Nephron (organoid): Measurements from ENCODE around the gene CCDC174.

ENCODE experiments used
- H3K27ac Mint-ChIP-seq, 3 experiments: 2 replicates each; pipeline ENCODE4 v1.8.0; 2020; ENCODE audit warnings: mixed read lengths in 3 of 3, mild to moderate bottlenecking in 2 of 3, moderate library complexity in 1 of 3
- H3K27me3 Mint-ChIP-seq: 2 replicates; pipeline ENCODE4 v1.8.0; 2021; ENCODE audit warnings: low read depth, mild to moderate bottlenecking, moderate library complexity, mixed read lengths
- H3K36me3 Mint-ChIP-seq: 2 replicates; pipeline ENCODE4 v1.8.0; 2020; ENCODE audit warnings: low read depth, mixed read lengths
- H3K4me1 Mint-ChIP-seq: 2 replicates; pipeline ENCODE4 v1.8.0; 2020; ENCODE audit warnings: mixed read lengths
- H3K4me3 Mint-ChIP-seq, 3 experiments: 2 replicates each; pipeline ENCODE4 v1.8.0; 2020; ENCODE audit warnings: mild to moderate bottlenecking in 3 of 3, mixed read lengths in 3 of 3, moderate library complexity in 2 of 3
- H3K9me3 Mint-ChIP-seq: 2 replicates; pipeline ENCODE4 v1.8.0; 2020; ENCODE audit warnings: mixed read lengths
- TF ChIP-seq, protein P1 (sequence below), 3 experiments: fragments of 200-600 bp; sonication (generic); IDR thresholded peaks; one replicate each; pipeline ENCODE4 v1.5.0; 2021; ENCODE audit warnings: antibody characterized with exemption in 3 of 3; ENCODE audit not compliant: unreplicated experiment in 3 of 3

The CCDC174 gene

GRCh38 chr3:14689247-14689980 is 37.9 kb downstream of the CCDC174 start:
- peaks cover 8% of the 10 kb centered on the region for H3K4me1 Mint-ChIP-seq
- peaks cover 14% of the 10 kb centered on the region for H3K9me3 Mint-ChIP-seq
- no peaks in the 10 kb centered on the region for H3K36me3 Mint-ChIP-seq
- TF ChIP-seq, protein P1, sequence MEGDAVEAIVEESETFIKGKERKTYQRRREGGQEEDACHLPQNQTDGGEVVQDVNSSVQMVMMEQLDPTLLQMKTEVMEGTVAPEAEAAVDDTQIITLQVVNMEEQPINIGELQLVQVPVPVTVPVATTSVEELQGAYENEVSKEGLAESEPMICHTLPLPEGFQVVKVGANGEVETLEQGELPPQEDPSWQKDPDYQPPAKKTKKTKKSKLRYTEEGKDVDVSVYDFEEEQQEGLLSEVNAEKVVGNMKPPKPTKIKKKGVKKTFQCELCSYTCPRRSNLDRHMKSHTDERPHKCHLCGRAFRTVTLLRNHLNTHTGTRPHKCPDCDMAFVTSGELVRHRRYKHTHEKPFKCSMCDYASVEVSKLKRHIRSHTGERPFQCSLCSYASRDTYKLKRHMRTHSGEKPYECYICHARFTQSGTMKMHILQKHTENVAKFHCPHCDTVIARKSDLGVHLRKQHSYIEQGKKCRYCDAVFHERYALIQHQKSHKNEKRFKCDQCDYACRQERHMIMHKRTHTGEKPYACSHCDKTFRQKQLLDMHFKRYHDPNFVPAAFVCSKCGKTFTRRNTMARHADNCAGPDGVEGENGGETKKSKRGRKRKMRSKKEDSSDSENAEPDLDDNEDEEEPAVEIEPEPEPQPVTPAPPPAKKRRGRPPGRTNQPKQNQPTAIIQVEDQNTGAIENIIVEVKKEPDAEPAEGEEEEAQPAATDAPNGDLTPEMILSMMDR (IDR thresholded peaks at IDR 0.05; ENCODE audit: unreplicated experiment in 3 of 3), result no peak
- H3K27ac Mint-ChIP-seq, result no peak overlapping the region
- no peak overlapping the region for H3K4me3 Mint-ChIP-seq
- H3K27me3 Mint-ChIP-seq, result peaks cover 3% of the 10 kb centered on the region

GRCh38 chr3:14691239-14691638 is 39.7 kb downstream of the CCDC174 start:
- H3K9me3 Mint-ChIP-seq, result peaks cover 17% of the 10 kb centered on the region
- no peaks in the 10 kb centered on the region for H3K36me3 Mint-ChIP-seq
- TF ChIP-seq, protein P1 (IDR thresholded peaks at IDR 0.05; ENCODE audit: unreplicated experiment in 3 of 3), result no peak
- H3K4me1 Mint-ChIP-seq, result no peaks in the 10 kb centered on the region
- no peak overlapping the region for H3K27ac Mint-ChIP-seq
- H3K4me3 Mint-ChIP-seq, result no peak overlapping the region
- H3K27me3 Mint-ChIP-seq, result peaks cover 7% of the 10 kb centered on the region

GRCh38 chr3:14691719-14692118 is 40.2 kb downstream of the CCDC174 start:
- H3K27ac Mint-ChIP-seq, result no peak overlapping the region
- H3K27me3 Mint-ChIP-seq, result peaks cover 7% of the 10 kb centered on the region
- no peaks in the 10 kb centered on the region for H3K4me1 Mint-ChIP-seq
- TF ChIP-seq, protein P1 (IDR thresholded peaks at IDR 0.05; ENCODE audit: unreplicated experiment in 3 of 3), result no peak
- peaks cover 17% of the 10 kb centered on the region for H3K9me3 Mint-ChIP-seq
- H3K4me3 Mint-ChIP-seq, result no peak overlapping the region
- H3K36me3 Mint-ChIP-seq, result no peaks in the 10 kb centered on the region

DNA sequence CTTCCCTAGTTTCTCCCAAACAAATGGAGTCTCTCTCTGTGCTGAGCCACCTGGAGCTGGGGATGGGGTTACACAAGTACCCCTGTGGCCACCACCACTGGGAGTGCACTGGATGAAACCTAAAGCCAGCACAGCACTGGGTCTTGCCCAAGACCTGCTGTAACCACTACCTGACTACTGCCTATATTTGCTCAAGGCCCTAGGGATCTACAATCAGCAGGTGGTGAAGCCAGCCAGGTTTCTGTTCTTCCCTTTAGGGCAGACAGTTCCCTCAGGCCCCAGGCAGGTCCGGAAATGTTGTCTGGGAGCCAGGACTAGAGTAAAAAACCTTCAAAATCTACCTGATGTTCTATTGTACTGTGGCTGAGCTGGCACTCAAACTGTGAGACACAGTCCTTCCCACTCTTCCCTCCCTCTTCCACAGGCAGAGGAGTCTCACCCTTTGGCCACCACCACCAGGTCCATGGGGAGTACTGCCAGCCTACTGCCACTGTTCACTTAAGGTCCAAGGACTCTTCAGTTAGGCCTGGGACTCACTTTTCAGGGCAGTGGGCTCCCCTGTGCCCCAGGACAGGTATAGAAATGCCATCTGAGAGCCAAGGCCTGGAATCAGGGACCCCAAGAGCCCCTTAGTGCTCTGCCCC is 47.2 kb downstream of the CCDC174 start:
- Mint-ChIP-seq H3K4me1 (peaks cover 7% of the 10 kb centered on the region), H3K27me3 (peaks cover 8% of the 10 kb centered on the region), H3K9me3 (peaks cover 12% of the 10 kb centered on the region), H3K36me3 (no peaks in the 10 kb centered on the region), H3K27ac (no peak overlapping the region), H3K4me3 (no peak overlapping the region)
- TF ChIP-seq, protein P1 (IDR thresholded peaks at IDR 0.05; ENCODE audit: unreplicated experiment in 3 of 3), result no peak

DNA sequence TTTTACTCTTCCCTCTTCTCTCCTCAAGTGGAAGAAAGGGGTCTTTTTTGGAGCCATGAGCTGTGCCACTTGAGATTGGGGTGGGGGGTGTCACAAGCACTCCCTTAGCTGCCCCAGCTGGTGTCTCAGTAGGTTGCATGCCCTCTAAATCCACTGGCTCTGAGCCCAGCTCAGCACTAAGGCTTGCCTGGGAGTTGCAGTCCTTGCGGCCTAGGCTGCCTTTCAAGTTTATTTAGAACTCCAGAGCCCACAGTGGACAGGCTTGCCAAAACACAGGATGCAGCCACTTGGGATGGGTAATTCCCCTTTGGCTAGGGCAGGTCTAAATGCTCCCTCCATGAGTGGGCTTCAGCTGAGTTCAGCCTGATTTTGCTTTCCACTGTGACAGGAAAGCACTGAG is 48.1 kb downstream of the CCDC174 start:
- no peak overlapping the region for H3K4me3 Mint-ChIP-seq
- peaks cover 7% of the 10 kb centered on the region for H3K4me1 Mint-ChIP-seq
- H3K27me3 Mint-ChIP-seq, result peaks cover 6% of the 10 kb centered on the region
- TF ChIP-seq, protein P1 (IDR thresholded peaks at IDR 0.05; ENCODE audit: unreplicated experiment in 3 of 3), result no peak
- H3K36me3 Mint-ChIP-seq, result no peaks in the 10 kb centered on the region
- no peak overlapping the region for H3K27ac Mint-ChIP-seq
- peaks cover 4% of the 10 kb centered on the region for H3K9me3 Mint-ChIP-seq
